Suppressor macrophage treated with lipopolysaccharide for 1 hour (primary cell): ENCODE results near the gene TOPBP1.

Experiments
- DNase-seq, 3 donors: peaks; one replicate each; pipeline ENCODE4 v3.0.0-alpha.2; 2020 to 2022

The TOPBP1 gene

DNA sequence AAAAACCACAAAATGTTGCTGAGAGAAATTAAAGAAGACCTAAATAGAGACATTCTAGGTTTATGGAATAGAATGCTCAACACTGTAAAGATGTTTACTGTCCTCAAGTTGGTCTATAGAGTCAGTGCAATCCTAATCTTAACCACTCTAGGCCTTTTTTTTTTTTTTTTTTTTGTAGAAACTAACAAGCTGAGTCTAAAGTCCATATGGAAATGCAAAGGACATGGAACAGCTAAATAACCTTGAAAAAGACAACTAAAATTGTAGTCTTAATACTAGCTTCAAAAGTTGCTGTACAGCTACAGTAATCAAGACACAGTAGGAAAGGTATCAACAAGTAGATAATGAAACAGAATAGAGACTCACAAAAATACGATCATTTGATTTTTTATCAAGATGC lies 55.4 kb downstream of the TOPBP1 start:
- DNase-seq = no peak

DNA sequence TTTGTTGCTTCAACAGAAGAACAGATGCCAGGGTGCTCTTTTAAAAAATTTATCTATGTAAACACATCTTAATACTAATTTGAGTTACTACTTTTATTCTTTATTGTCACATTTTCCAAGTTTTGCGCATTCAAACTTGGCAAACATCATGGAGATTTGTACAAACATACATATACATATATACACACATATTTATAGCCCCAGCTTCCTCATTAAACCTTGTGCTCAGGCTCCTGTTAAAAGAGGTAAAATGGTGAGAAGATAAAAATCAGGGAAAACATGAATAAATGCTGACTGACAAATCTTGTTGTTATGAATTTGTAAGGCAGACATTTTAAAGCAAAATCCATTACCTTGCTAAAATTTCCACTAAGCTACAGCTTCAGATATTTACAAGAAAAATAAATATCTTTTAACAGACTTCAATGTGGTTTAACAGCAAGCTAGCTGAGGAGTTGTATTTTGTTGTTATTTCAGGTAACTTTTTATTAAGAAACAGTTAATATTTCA lies 61.1 kb downstream of the TOPBP1 start:
- DNase-seq = no peak

DNA sequence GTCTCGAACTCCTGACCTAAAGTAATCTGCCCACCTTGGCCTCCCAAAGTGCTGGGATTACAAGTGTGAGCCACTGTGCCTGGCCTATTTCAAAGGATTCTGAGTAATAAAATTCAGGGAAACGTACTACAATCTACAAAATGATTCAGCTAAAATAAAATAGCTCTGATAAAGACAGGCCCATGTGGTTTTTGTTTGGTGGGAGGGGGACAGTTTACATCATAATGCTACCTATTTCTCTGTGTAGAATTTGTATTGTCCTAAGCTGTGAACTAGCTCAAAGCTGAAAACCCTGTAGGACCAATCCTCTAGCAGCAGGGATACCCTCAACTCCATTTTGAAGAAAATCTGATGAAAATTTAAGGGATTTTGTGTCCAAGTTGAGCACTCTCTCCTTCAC lies 62.5 kb downstream of the TOPBP1 start:
- DNase-seq = no peak

DNA sequence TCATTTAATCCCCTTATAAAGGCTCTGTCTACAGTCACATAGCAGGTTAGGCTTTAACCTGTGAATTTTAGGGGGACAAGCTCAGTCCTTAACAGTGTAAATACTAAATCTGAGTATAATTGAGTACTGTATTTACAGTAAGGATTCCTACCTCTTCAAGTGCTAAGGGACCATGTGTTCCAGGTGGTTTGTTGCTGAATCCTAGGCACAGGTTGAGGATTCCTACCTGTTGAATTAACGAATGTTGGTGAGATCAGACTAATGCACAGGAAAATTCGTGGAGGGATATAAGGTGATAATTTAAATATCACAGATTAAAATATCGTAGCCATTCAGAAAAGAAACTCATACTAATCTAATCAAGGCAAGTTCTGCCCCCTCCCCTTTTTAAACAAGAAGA lies 63.3 kb downstream of the TOPBP1 start:
- DNase-seq = no peak

DNA sequence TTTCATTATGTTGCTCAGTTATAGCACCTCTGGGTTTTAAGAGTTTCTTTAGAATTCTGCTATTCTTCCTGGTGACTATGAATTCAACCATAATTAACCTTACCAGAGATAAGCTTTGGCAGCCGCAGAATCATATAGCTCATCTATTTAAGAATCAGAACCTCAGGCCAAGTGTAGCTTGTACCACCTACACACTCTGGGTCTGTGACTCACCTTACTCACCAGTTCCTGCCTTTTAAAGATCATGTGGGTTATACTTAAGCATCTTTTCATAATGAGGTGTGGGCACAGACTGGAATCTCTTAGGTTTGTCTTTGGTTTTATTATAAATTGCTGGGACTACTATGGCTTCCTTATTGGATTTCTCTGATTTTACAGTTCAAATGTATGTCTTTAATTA lies 66.4 kb downstream of the TOPBP1 start:
- DNase-seq = no peak

DNA sequence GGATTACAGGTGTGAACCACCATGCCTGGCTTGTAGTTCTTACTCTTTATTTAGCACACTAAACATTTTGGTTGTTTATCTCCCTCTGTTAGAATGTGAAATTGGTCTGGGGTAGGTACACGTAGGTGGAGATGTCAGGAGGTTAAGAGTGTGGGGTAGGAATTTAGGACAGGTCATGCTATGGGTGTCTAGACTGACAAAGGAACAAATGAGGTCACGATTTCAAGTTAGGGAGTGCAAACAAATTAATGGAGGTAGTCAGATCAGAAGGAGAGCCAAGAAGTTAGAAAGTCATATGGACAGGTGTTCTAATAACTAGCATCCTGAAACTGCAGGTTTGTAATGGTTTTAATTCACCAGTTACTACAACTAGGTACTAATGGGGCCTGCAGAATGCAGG lies 68.5 kb downstream of the TOPBP1 start:
- no peak for DNase-seq

DNA sequence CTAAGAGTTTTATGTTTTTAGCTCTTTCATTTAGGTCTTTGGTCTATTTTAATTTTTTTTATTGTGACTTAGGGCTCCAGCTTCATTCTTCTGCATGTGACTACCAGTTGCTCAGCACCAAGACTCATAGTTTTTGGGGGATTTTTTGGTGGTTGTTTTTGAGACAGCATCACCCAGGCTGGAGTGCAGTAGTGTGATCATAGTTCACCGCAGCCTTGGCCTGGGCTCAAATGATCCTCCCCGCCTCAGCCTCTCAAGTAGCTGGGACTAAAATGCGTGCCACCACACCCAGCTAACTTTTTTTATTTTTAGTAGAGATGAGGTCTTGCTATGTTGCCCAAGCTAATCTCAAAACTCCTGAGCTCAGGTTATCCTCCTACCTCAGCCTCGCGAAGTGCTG lies 68.9 kb downstream of the TOPBP1 start:
- DNase-seq = peak in 1 of 3 donors; percentile 27

DNA sequence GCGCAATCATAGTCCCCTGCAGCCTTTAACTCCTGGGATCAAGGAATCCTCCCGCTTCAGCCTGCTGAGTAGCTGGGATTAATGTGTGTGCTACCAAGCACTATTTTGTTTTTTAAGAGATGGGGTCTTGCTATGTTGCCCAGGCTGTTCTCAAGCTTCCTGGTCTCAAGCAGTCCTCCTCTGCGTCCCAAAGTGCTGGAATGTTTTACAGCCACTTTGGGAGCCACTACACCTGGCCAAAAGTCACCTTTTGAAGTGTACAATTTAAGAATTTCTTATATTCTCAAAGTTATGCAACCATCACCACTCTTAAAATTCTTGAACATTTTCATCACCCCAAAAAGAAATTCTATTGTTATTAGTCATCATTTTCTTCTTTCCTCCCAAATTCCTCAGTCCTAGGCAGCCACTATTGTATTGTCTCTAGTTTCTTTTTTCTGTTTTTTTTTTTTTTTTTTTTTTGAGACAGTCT lies 70.4 kb downstream of the TOPBP1 start:
- no peak for DNase-seq

DNA sequence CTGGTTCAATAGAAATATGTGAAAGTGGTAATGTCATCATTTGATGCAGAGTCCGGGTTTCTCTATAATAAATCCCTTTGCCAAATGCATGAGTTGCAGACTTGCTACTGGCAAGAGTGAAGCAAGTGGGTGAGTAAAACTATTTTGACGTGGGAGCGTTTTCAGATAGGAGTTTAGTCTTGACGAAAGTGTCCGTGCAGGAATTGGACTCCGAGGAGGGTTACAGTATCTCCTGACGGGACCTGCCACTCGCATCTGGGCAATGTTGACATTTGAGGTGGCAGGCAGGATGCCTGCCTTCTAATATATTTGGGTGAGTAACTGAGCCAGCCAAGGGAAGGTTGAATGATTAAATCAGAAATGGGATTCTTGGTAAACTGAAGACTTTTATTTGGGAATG lies 72.2 kb downstream of the TOPBP1 start:
- no peak for DNase-seq

DNA sequence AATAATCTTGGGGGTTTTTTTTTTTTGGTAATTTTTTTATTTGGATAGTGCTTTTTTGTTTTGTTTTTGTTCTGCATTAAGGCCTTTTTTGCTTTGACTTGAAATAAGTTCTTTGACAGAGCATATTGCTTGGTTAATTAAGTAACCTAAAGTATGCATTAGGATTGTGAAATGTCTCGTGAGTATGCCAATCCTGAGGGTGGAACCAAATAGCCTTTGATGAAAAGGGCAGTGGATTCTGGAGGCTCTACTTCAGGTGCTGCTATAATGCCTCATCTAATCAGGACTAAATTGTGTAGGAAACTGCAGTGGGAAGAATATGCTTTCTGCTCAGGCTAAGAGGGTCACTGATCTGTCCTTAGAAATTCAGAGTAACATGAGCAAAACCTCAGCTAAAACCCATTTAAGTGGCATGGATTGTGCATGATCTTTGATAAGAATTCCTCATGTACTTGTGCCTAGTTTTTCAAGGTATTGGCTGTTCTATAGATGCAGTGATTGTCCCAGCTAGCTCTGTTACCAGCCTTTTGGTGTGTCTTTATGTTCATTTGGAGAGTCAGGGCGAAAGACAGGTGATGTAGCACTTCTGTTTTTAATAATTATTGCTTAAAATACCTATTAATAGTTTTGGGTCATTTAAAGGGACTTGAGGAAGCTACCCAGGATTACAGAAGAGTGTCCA lies 72.8 kb downstream of the TOPBP1 start:
- DNase-seq = no peak

DNA sequence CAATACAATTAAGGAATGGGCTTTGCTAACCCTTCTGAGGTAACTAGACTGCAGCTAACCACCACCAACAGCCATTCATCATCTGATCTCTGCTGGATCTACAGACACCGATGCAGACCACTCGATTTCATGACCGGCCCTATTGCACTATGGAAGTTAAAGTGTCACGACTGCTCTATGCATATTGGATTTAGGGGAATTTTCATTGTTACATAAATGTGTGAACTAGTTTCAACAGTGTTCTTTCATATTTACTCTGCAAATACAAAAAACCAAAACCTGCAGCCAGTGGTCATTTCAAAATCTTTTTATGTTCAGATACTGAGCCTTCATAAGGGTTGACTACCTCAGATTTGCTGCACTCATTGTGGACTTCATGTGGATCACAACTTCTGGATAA lies 73.7 kb downstream of the TOPBP1 start:
- DNase-seq = no peak

DNA sequence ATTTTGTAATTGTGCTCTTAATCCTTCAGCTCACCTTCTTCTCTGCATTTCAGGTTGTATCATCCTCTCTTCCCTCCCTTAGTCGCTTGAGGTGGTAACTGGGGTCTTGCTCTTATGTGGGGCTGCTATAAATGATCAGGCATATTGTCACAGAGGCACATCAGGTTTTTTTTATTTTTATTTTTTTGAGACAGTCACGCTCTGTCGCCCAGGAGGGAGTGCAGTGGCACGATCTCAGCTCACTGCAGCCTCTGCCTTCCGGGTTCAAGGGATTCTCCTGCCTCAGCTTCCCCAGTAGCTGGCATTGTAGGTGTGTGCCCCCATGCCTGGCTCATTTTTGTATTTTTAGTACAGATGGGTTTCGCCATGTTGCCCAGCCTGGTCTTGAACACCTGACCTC lies 78.3 kb downstream of the TOPBP1 start:
- DNase-seq = no peak

DNA sequence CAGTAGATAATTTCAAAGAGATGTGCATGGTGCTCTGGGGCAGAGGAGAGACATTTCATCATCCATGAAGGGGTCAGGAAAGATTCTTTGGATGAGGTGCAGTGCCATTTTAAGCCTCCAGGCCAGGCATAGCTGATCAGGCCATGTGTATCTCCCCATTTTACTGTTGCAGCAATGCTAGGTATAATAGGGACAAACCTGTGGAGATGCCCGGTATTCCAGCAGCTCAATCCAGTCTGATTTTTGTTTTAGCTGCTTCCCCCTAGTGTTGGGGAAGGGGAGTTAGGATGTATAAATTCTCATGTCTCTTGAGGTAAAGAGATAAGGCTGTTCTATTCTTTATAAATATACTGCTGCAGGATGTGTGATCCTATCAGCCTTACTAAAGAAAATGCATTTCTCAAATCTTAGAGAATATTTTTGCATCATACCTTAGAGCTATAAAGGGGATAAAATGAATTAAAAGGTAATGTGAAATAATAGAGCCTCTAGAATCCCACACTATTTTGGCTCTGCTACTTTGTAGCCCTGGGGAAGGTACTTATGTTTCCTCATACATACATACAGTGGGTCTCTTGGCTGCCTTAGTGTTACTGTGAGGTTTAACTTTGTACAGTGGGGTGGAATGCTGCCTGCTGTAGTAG lies 83.1 kb downstream of the TOPBP1 start:
- DNase-seq = peak; percentile 25 to 50 (median 34)

DNA sequence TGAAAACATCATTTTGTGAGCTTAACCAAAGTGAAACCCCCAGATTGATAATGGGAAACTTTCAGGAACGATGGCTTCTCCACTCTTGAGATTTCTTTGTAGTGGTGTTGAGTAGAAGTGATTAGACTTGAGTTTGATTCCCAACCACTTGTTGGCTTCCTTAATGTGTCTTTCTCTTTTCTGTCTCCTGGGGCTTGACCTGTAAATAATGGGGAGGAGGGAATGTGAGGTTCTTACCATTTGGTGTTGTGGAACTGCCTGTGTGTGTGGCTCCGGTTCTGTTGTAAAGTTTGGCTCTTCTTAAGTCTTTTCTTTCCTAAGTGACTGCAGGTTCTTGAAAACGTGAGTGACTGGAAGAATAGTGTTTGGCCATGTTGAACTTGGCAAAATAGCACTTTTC lies 85.6 kb downstream of the TOPBP1 start:
- peak in 1 of 3 donors; percentile 33 for DNase-seq

DNA sequence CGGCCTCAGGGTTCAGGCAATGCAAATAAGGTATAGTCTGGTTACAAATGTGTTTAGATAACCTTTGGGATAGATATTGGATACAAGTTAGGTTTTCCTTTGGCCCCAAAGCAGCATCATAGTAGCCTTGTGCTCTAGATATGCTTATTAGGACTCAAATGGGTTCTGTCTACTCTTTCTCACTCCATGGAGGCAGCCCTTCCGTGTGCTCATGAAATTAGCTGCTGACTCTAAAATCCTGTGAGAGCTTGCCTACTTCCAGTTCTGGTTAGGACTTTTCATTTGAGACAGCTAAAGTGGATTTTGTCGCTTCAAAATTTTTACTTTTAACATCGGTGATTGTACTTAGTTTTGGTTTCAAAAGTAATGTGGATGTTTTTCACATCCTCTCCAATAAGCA lies 86.7 kb downstream of the TOPBP1 start:
- peak in 2 of 3 donors; percentile 28 to 48 for DNase-seq

DNA sequence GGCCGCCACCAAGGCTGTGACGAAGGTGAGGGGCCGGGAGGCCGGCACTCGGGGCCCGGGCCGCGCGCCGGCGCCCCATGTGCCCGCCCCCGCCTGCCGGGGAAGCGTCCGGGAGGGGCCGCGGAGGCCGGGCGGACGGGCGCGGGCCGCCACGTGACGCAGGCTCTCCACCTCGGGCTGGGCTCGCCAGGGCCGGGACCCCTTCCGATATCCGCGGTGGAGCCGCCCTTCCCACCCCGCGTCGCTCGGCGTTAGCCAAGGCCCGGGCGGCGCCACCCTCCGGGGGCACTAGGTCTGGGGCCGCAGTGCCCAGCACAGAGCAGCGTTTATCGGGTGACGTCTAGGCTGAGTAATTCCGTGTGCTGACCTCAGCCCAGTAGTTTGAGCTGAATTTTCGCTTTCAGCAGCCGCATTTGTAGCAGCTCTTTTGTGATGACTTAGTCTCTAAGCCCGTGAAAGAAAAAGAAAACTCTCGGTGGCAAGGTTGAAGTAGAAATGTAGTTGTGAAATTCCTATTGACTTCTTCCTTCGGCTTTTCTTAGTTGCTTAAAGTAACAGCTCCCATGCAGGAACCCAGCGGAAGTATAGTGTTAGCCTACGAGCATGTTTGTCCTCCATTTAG lies 87.4 kb downstream of the TOPBP1 start:
- peak; percentile 88 to 94 (median 93) for DNase-seq

DNA sequence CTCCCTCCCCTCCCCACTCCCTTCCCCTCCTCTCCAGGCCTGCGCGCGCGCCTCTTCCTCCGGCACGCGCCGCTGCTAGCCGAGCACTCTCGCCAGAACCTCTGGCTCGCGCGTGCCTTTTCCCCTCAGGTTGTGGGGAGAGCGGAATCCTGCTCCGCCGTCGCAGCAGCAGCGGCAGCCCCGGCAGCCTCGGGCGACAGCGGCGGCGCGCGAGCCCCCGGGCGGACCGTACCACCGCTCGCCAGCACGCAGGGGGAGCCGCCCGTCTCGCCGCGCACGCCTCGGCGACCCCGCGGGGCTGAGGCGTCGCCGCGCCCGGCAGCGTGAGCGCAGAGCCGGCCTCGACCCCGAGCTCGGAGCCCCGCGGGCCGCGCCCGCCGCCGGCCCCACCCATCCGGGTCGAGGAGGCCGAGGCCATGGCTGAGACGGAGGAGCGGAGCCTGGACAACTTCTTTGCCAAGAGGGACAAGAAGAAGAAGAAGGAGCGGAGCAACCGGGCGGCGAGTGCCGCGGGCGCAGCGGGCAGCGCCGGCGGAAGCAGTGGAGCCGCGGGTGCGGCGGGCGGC lies 88.0 kb downstream of the TOPBP1 start, which contains the start of gene CDV3:
Gene CDV3, plus strand, starts transcription at position 58 of the 566 bp plus-strand sequence. Its CDS starts 359 bp downstream, at position 417.
- DNase-seq = no peak

DNA sequence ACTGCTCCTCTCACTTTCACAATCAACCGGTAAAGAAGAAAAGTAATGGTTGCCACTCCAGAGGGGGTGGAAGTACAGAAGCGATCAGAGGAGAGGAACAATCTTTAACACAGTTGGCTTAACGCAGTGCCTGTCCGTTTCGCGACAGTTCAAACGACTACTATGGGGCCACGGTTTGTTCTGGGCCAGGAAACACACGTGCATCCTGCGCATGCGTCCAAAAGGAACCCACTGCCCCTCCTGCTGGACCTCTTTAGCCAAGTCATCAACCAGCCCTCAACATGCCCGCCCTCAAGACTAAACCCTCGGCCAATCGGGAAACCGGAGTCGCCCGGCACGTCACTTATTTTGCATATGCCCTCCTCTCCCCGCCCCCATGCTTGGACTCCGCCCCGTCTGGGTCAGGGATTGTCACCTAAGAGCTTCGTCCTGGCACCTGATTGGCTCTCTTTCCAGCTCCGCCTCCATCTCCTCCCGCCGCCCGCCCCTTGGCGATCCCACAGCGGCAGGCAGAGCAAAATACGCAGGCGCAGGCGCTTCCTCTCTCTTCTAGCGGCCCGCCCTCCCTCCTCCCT lies 88.6 kb downstream of the TOPBP1 start:
- DNase-seq = peak; percentile 100

DNA sequence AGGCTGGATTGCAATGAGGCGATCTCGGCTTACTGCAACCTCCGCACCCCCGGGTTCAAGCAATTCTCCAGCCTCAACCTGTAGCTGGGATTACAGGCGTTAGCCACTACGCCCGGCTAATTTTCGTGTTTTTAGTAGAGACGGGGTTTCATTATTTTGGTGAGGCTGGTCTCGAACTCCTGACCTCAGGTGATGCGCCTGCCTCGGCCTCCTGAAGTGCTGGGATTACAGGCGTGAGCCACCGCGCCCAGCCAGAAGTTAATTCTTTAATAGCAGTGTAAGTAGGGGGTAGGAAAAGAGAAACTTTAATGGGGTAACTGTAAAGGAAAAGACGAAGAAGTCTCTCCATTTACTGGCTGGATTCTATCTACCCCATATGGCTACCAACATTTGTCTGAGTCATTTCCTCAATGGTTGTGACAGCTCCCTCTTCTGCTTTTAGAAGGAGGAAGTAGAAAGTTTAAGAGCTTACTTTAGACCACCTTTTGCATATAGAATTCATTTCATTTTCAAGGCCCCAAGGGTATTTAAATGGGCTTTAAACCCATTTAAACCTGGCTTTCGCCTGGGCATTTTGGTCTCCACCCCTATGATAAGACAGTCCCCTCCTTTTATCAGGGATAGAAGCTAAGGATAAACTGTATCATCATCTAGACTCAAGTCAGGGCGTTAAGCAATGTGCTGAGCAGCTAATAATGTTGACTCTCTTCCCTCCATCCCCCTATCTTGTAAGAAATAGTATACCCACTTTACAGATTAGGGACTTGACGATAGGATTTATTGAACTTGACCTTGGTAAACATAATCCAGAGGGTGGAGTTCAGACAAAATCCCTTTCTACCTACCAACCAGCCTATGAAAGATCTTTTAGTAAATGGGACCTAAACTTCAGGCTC lies 89.3 kb downstream of the TOPBP1 start:
- DNase-seq = peak; percentile 74 to 93 (median 89)

DNA sequence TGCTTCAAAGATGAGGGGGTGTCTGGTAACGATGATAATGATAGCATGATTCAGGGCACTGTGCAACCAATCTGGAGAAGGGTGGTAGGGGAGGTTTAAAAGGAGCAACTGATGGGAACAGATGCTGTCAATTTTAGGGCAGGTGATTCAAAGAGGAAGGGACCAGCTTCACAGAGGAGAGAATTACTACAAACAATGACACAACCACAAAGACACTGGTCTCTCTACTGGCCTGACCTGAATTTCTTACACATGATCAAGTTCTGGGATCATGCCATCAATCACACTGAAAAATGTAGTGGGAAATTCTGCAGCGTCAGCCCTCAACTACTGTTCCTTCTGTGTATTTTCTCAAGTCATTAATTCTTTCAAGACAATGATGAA lies 90.8 kb downstream of the TOPBP1 start:
- DNase-seq = peak in 2 of 3 donors; percentile 15 to 29

DNA sequence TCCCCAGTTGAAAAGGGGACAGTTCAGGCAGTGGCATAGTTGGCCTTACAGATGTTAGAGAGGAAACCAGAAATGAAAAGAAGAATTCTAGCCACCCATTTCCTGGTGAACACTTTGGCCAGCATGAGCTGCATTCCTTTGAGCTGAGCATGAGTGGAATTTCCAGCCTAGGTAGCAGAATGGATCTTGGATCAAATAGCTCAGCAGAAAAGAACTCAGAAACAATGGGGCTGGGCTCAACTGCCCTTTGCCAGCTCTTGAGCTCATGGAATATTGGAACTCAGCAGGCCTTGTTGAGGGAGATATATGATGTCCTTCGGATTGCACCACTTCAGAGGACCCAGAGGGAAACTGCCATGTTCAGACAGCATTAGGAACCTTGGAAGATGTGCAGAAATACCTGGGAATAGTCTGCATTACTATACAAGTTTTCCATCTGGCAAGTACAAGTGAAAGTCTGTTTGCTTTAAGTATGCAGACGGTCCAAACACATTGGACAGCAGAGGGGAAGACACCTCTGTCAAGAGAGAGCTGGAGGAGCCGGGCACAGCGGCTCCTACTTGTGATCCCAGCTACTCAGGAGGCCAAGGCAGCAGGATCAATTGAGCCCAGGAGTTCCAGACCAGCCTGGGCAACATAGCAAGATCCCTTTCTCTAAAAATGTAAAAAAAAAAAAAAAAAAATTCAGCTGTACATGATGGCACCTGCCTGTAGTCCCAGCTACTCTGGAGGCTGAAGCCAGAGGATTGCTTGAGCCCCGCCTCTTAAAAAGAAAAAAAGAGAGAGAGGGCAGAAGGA lies 91.4 kb downstream of the TOPBP1 start:
- peak in 1 of 3 donors; percentile 39 for DNase-seq
